Colonic mucosa (tissue), 4 donors: ENCODE results near the gene GDF15. TPM values are rescaled to one million over a fixed set of nuclear protein-coding genes. Genes with fewer than 3 reads are reported as not detected.
A peak's percentile ranks its signal among the peaks of the same experiment; 100 is the strongest.

Experiments used
- DNase-seq: peaks from one replicate; pipeline ENCODE4 v3.0.0-alpha.2; 2020
- H3K27ac ChIP-seq: fragments of 200-600 bp; one replicate; pipeline ENCODE4 v1.8.0; 2021
- H3K27me3 ChIP-seq: fragments of 200-600 bp; one replicate; pipeline ENCODE4 v1.8.0; 2021
- H3K36me3 ChIP-seq: fragments of 200-600 bp; one replicate; pipeline ENCODE4 v1.8.0; 2021
- H3K4me1 ChIP-seq: fragments of 200-600 bp; one replicate; pipeline ENCODE4 v1.8.0; 2021; ENCODE audit warnings: mild to moderate bottlenecking
- H3K4me3 ChIP-seq: fragments of 200-600 bp; one replicate; pipeline ENCODE4 v1.8.0; 2021
- H3K9ac ChIP-seq, 2 donors: one replicate each; pipeline ENCODE4 v1.7.0; 2013; ENCODE audit warnings: control low read depth in 2 of 2, low read depth in 2 of 2, low read length in 2 of 2
- H3K9me3 ChIP-seq: fragments of 200-600 bp; one replicate; pipeline ENCODE4 v1.8.0; 2021
- intact Hi-C: fragments of 100-400 bp; cut with DNase I; formaldehyde crosslinking; loops from one replicate; pipeline ENCODE4 v1.14.1; 2022
- total RNA-seq, 2 donors: library from RNA; stranded (reverse); fragmentation: NEBNext Ultra II Directional in 1 of 2; extraction: Animal tissue kit (Norgen Biotek cat#: 25700) in 1 of 2; gene quantifications; one replicate each; pipeline ENCODE4 v1.2.1, GENCODE V29; 2021
- TF ChIP-seq, protein P1 (sequence below): fragments of 200-600 bp; IDR thresholded peaks from one replicate; pipeline ENCODE4 v1.8.0; 2022; ENCODE audit warnings: antibody characterized with exemption, mild to moderate bottlenecking
- donor health status: healthy.
- donor health status: DM: no; HTN: no; CAD: no.
- donor health status: DM: no; HTN: no; CAD: no.

The GDF15 gene
- total RNA-seq, 2 donors from 2014 or later: 120 to 159 TPM

DNA sequence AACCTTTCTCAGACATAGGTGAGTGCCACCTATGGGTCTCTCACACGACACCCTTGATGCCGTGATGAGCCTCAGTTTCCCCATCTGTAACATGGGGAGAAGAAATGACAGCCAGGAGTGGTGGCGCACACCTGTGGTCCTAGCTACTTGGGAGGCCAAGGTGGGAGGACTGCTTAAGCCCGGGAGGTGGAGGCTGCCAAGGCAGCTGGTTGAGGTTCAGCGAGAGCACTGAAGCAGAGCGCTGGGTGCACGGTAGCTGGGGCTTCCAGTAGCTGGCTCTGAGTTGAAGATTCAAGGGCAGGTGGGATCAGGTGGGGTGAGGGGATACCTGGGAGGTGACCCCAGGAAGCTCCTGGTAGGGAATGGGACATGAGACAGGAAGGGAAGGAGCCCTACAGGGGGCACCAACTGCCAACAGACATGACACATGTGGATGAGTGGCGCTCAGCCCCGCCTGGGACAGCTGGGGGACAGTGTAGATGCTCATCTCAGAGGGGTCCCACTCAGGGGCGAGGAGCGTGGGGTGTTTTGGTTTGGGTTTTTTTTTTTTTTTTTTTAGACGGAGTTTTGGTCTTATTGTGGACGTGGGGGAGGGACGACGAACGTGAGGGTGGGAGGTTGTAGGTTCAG is 26.8 kb downstream of the GDF15 start:
- H3K4me1 ChIP-seq: peaks cover 6% of the 10 kb centered on the region
- H3K9me3 ChIP-seq: no peaks in the 10 kb centered on the region
- H3K9ac ChIP-seq: no peak overlapping the region
- H3K27me3 ChIP-seq: peaks cover 7% of the 10 kb centered on the region
- no peaks in the 10 kb centered on the region for H3K36me3 ChIP-seq
- H3K27ac ChIP-seq: no peak overlapping the region
- H3K4me3 ChIP-seq: no peak overlapping the region
- DNase-seq: no peak
- TF ChIP-seq, protein P1, sequence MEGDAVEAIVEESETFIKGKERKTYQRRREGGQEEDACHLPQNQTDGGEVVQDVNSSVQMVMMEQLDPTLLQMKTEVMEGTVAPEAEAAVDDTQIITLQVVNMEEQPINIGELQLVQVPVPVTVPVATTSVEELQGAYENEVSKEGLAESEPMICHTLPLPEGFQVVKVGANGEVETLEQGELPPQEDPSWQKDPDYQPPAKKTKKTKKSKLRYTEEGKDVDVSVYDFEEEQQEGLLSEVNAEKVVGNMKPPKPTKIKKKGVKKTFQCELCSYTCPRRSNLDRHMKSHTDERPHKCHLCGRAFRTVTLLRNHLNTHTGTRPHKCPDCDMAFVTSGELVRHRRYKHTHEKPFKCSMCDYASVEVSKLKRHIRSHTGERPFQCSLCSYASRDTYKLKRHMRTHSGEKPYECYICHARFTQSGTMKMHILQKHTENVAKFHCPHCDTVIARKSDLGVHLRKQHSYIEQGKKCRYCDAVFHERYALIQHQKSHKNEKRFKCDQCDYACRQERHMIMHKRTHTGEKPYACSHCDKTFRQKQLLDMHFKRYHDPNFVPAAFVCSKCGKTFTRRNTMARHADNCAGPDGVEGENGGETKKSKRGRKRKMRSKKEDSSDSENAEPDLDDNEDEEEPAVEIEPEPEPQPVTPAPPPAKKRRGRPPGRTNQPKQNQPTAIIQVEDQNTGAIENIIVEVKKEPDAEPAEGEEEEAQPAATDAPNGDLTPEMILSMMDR: no peak
- intact Hi-C loops: loop anchor here (2.0 to 10.0 kb wide), 2 partner anchors 24 to 208 kb away; partner anchors contain the start of gene RAB3A

DNA sequence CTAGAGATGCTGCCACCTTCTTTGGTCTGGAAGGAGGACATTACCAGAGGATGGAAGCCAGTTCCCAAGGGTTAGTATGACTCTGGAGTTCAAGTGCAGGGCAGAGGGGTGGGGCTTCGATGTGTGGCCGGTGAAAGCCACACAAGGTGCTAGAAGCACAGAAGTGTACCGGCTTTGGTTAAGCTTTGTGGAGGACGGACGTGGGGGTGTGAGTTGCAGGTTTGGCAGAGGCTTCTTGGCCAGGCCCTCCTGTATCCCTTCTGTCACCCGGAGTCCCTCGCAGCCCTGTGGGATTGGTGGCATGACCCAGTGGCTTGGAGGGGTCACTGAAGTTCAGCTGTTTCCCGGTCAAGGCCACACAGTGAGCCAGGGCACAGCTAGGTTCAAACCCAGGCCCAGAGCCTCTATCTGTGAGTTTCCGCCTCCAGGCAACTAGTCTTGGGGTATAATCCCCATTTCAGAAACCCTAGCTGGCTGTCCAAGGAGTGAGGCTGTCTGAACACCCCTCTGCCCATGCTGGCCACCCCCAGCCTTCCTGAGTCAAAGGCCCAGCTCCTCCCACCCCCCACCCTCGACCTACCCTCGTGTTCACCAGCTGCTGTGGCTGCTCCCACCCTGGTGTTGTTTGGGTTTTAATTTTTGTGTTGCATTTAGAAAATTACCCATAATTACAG is 28.7 kb downstream of the GDF15 start:
- Histone ChIP-seq H3K9ac (peak overlapping the region in 1 of 2 donors; percentile 55), H3K4me3 (no peak overlapping the region), H3K4me1 (peaks cover 17% of the 10 kb centered on the region), H3K36me3 (no peaks in the 10 kb centered on the region), H3K9me3 (no peaks in the 10 kb centered on the region), H3K27me3 (peaks cover 13% of the 10 kb centered on the region), H3K27ac (peak overlapping the region; percentile 79)
- intact Hi-C loops: loop anchor here (10.0 kb wide), 1 partner anchor 210 kb away; the partner anchor contains the start of gene RAB3A
- TF ChIP-seq, protein P1: no peak
- no peak for DNase-seq

DNA sequence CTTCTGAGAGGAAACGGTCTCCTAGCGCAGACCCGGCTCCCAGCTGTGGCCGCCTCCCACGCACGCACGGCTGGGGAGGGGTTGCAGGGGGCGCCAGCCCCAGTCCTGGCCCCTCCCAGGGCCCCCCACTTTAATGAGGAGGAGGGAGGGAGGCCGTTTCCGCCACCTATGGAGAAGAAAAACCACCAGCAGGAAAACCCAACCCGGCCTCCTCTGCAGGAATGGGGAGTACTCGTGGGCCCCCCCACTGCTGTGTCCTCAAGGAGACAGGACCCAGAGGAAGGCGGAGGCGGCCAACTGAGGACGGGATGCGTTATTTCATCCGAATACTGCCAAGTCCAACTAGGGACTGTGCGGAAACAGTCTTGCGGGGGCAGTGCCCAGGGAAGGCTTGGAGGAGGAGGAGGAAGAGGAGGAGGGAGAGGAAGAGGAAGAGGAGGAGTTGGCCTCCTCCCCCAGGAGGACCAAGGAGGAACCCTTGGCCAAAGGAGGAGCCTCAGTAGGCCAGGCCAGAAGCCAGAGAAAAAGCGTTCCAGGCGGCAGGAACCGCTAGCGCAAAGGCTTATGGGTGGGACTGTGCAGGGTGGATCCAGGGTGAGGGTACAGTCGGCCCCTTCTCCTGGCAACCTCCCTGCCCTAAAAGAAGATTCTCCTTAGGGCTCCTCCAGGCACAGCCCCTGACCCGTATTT is 29.4 kb downstream of the GDF15 start:
- peak overlapping the region; percentile 30 to 55 for H3K9ac ChIP-seq
- H3K4me1 ChIP-seq: peaks cover 18% of the 10 kb centered on the region
- peaks cover 13% of the 10 kb centered on the region for H3K27me3 ChIP-seq
- peak overlapping the region; percentile 79 for H3K27ac ChIP-seq
- intact Hi-C loops: loop anchor here (10.0 kb wide), 1 partner anchor 211 kb away; the partner anchor contains the start of gene RAB3A
- no peaks in the 10 kb centered on the region for H3K36me3 ChIP-seq
- peak; percentile 55 for DNase-seq
- H3K4me3 ChIP-seq: no peak overlapping the region
- H3K9me3 ChIP-seq: no peaks in the 10 kb centered on the region
- TF ChIP-seq, protein P1: no peak

DNA sequence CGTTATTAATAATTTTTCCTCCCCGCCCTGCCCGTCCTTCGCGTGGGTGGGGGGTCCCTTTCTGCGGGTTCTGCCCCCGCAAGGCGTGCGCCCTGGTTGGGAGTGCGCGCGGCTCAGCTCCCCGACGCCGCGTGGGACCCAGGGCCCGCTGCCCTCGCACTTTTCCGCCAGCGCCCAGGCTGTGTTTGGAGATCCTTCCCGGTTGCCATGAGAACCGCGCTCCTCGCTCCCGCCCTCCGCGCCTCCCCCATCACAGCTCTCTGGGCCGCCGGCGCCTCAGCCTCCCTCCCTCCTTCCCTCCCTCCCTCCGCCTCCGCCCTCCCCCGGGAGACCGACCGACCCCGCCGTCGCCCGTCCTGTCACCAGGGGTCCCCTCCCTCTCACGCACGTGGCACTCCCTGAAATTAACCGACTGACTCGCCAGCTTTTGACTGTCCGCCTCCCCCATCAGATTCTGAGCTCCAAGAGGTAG is 30.9 kb downstream of the GDF15 start:
- H3K4me3 ChIP-seq: peak overlapping the region; percentile 28
- intact Hi-C loops: loop anchor here (10.0 kb wide), 1 partner anchor 212 kb away; the partner anchor contains the start of gene RAB3A
- H3K36me3 ChIP-seq: no peaks in the 10 kb centered on the region

More for the DNA sequence above, 30.9 kb downstream of the GDF15 start:
- Histone ChIP-seq H3K27ac (peak overlapping the region; percentile 79), H3K9me3 (no peaks in the 10 kb centered on the region), H3K4me1 (peaks cover 28% of the 10 kb centered on the region), H3K27me3 (peaks cover 13% of the 10 kb centered on the region), H3K9ac (peak overlapping the region; percentile 65 to 71)
- peak; percentile 85 for DNase-seq
- TF ChIP-seq, protein P1: no peak
